ENCODE measurements around the gene NRP2.

NRP2 gene

GRCh38 chr2:205734436-205735037, 52.2 kb downstream of the NRP2 start:
- DNase-seq = no peak

GRCh38 chr2:205738117-205738968, 56.0 kb downstream of the NRP2 start:
- no peak for DNase-seq

GRCh38 chr2:205739620-205740019, 57.3 kb downstream of the NRP2 start:
- no peak for DNase-seq

GRCh38 chr2:205740381-205740780, 58.1 kb downstream of the NRP2 start:
- DNase-seq = no peak

GRCh38 chr2:205741256-205741978, 59.1 kb downstream of the NRP2 start:
- no peak for DNase-seq

GRCh38 chr2:205743137-205743536, 60.8 kb downstream of the NRP2 start:
- no peak for DNase-seq

- DNase-seq = no peak
Observed at GRCh38 chr2:205744074-205744591, 61.8 kb downstream of the NRP2 start.

- no peak for DNase-seq
Observed at GRCh38 chr2:205745661-205746419, 63.5 kb downstream of the NRP2 start.

- no peak for DNase-seq
Observed at GRCh38 chr2:205746420-205746785, 64.1 kb downstream of the NRP2 start.

GRCh38 chr2:205747829-205748386, 65.6 kb downstream of the NRP2 start:
- DNase-seq = no peak

- no peak for DNase-seq
Observed at GRCh38 chr2:205748639-205749038, 66.3 kb downstream of the NRP2 start.

GRCh38 chr2:205749078-205749477, 66.8 kb downstream of the NRP2 start:
- DNase-seq = no peak

GRCh38 chr2:205750797-205751196, 68.5 kb downstream of the NRP2 start:
- no peak for DNase-seq

- DNase-seq = no peak
Observed at GRCh38 chr2:205751569-205752031, 69.3 kb downstream of the NRP2 start.

GRCh38 chr2:205752296-205752820, 70.1 kb downstream of the NRP2 start:
- no peak for DNase-seq

GRCh38 chr2:205752924-205753323, 70.6 kb downstream of the NRP2 start:
- no peak for DNase-seq

GRCh38 chr2:205754285-205754923, 72.1 kb downstream of the NRP2 start:
- no peak for DNase-seq

GRCh38 chr2:205754924-205755321, 72.6 kb downstream of the NRP2 start:
- no peak for DNase-seq

- DNase-seq = no peak
Observed at GRCh38 chr2:205755923-205756322, 73.6 kb downstream of the NRP2 start.

- DNase-seq = no peak
Observed at GRCh38 chr2:205757271-205757670, 75.0 kb downstream of the NRP2 start.

GRCh38 chr2:205758051-205758450, 75.8 kb downstream of the NRP2 start:
- no peak for DNase-seq

GRCh38 chr2:205758500-205758899, 76.2 kb downstream of the NRP2 start:
- no peak for DNase-seq

Data from NCI-H187 (cell line).